ENCODE measurements around the gene KIRREL2. TPM values are rescaled to one million over a fixed set of nuclear protein-coding genes. Genes with fewer than 3 reads are reported as not detected.
A peak's percentile ranks its signal among the peaks of the same experiment; 100 is the strongest.
"Not testable (repeated sequence)": the region's sequence is repeated elsewhere in the genome, so short reads cannot be mapped to it uniquely, and the experiment has no call there.

The KIRREL2 gene
- total RNA-seq, 1 donor from 2014 or later = 3.5 TPM

DNA sequence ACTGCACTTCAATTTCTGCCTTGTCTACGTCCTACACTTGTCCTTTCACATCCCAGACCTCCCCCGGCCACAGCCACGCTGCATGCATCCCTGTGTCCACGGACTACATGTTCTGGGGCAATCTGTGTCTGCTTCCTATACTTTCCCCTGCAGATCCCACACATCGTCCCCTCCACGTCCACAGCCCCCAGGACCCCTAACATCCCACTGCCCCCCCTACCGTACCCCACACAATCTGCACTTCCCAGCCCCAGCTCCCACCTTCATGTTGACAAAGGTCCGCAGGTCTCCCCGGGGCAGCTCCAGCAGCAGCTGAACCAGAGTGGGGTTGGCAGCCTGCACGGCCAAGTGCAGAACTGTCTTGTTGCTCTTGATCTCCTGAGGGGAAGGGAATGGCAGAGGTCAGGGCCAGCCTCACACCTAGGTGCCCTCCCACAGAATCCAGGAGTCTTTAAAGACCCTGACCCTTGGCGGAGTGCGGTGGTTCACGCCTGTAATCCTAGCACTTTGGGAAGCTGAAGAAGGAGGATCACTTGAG, 33.5 kb downstream of the KIRREL2 start:
- H3K36me3 Mint-ChIP-seq = peaks cover 25% of the 10 kb centered on the region

DNA sequence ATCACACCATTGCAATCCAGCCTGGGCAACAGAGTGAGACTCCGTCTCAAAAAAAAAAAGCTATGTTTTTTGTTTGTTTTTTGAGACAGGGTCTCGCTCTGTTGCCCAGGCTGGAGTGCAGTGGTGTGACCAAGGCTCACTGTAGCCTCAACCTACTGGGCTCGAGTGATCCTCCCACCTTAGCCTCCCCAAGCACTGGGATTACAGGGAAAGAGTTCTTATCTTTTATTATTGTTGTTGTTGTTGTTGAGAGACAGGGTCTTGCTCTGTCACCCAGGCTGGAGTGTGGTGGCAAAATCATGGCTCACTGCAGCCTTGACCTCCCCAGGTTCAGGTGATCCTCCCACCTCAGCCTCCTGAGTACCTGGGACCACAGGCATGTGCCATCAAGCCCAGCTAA, 35.1 kb downstream of the KIRREL2 start:
- H3K36me3 Mint-ChIP-seq = peaks cover 23% of the 10 kb centered on the region
- H3K4me3 Mint-ChIP-seq; H3K27me3 Mint-ChIP-seq; H3K27ac Mint-ChIP-seq; H3K4me1 Mint-ChIP-seq (ENCODE audit: unreplicated experiment); DNase-seq (ENCODE audit: extremely low spot score, unreplicated experiment); H3K9me3 Mint-ChIP-seq: not testable (repeated sequence)

More for the DNA sequence above, 33.5 kb downstream of the KIRREL2 start:
- H3K4me3 Mint-ChIP-seq = no peak overlapping the region
- TF ChIP-seq CTCF (conservative IDR thresholded peaks at IDR 0.05) = no peak
- no peaks in the 10 kb centered on the region for H3K27me3 Mint-ChIP-seq
- no peaks in the 10 kb centered on the region for H3K4me1 Mint-ChIP-seq (ENCODE audit: unreplicated experiment)
- no peak overlapping the region for H3K27ac Mint-ChIP-seq
- no peak for DNase-seq (ENCODE audit: extremely low spot score, unreplicated experiment)
- H3K9me3 Mint-ChIP-seq = no peaks in the 10 kb centered on the region

- no peak for DNase-seq (ENCODE audit: extremely low spot score, unreplicated experiment)
- Mint-ChIP-seq H3K27ac (no peak overlapping the region), H3K27me3 (no peaks in the 10 kb centered on the region), H3K4me3 (no peak overlapping the region), H3K4me1 (ENCODE audit: unreplicated experiment) (no peaks in the 10 kb centered on the region), H3K36me3 (peaks cover 12% of the 10 kb centered on the region), H3K9me3 (no peaks in the 10 kb centered on the region)
- TF ChIP-seq CTCF (conservative IDR thresholded peaks at IDR 0.05) = no peak
Observed at GRCh38 chr19:35894342-35894741, 37.6 kb downstream of the KIRREL2 start.

- Mint-ChIP-seq H3K4me1 (ENCODE audit: unreplicated experiment) (no peaks in the 10 kb centered on the region), H3K27me3 (no peaks in the 10 kb centered on the region), H3K27ac (peak overlapping the region; percentile 48), H3K4me3 (peak overlapping the region; percentile 36), H3K9me3 (no peaks in the 10 kb centered on the region), H3K36me3 (peaks cover under 1% of the 10 kb centered on the region)
- no peak for TF ChIP-seq CTCF (conservative IDR thresholded peaks at IDR 0.05)
- DNase-seq (ENCODE audit: extremely low spot score, unreplicated experiment) = no peak
Observed at GRCh38 chr19:35895911-35896642, 39.4 kb downstream of the KIRREL2 start.

- Mint-ChIP-seq H3K27ac (no peak overlapping the region), H3K4me3 (no peak overlapping the region), H3K9me3 (no peaks in the 10 kb centered on the region), H3K36me3 (no peaks in the 10 kb centered on the region), H3K4me1 (ENCODE audit: unreplicated experiment) (no peaks in the 10 kb centered on the region), H3K27me3 (peaks cover under 1% of the 10 kb centered on the region)
- no peak for TF ChIP-seq CTCF (conservative IDR thresholded peaks at IDR 0.05)
- no peak for DNase-seq (ENCODE audit: extremely low spot score, unreplicated experiment)
Observed at GRCh38 chr19:35896643-35897040, 39.9 kb downstream of the KIRREL2 start.

DNA sequence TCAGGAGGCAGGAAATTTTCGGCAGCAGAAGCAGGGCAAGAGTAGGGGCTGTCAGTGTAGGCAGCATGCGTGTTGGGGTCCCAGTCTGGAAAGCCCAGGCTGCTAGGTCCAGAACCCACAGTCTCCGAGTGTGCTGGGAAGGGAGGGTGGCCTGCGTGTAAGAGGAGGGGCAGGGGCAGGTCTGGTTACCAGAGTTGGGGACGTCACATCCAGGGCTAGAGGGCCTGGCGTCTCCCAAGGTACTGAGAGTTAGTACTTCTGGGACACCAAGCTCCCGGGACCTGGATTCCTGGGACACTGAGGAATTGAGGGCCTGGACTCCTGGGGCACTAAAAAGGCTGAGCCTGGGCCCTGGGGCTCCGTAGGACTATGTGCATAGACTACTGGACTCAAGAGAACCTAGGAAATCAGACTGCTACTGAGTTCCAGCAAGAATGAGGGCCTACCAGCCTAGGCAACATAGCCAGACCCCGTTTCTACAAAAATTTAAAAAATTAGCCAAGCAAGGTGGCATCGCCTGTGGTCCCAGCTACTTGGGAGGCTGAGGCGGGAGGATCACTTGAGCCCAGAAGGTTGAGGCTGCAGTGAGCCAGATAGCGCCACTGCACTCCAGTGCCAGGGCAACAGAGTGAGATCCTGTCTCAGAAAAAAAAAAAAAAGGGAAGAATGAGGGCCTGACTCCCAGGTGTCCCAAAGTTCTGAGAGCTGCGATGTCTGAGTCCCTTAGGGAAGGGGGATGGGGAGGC, 41.2 kb downstream of the KIRREL2 start:
- Mint-ChIP-seq H3K9me3 (no peaks in the 10 kb centered on the region), H3K27me3 (peaks cover 9% of the 10 kb centered on the region), H3K27ac (peak overlapping the region; percentile 26), H3K4me1 (ENCODE audit: unreplicated experiment) (peaks cover 7% of the 10 kb centered on the region), H3K4me3 (peak overlapping the region; percentile 72), H3K36me3 (no peaks in the 10 kb centered on the region)
- no peak for TF ChIP-seq CTCF (conservative IDR thresholded peaks at IDR 0.05)
- DNase-seq (ENCODE audit: extremely low spot score, unreplicated experiment) = no peak

Data from type B pancreatic cell (in vitro differentiated cells).